Stimulated activated effector memory CD8-positive, alpha-beta T cell treated with anti-CD3 and anti-CD28 coated beads, Interleukin-12 subunit alpha, Interleukin-12 subunit beta, amount 100 ng/mL, for 72 hours (primary cell): ENCODE results near the gene ACSF2.

Source experiments
- ATAC-seq: fragments of 150-1000 bp; cut with Tn5 transposase; 2 replicates; pipeline ENCODE4 v1.10.0; 2021
- DNase-seq, 2 donors: peaks; one replicate each; pipeline ENCODE4 v3.0.0; 2021 to 2022; ENCODE audit warnings: low spot score in 2 of 2
- H3K27ac Mint-ChIP-seq: one replicate; pipeline ENCODE4 v1.8.0; 2022; ENCODE audit warnings: mild to moderate bottlenecking, mixed read lengths
- H3K36me3 Mint-ChIP-seq: one replicate; pipeline ENCODE4 v1.8.0; 2022; ENCODE audit warnings: mild to moderate bottlenecking, mixed read lengths
- H3K4me1 Mint-ChIP-seq: one replicate; pipeline ENCODE4 v1.8.0; 2022; ENCODE audit warnings: mixed read lengths
- H3K4me3 Mint-ChIP-seq: one replicate; pipeline ENCODE4 v1.8.0; 2022; ENCODE audit warnings: mild to moderate bottlenecking, mixed read lengths
- H3K9me3 Mint-ChIP-seq: one replicate; pipeline ENCODE4 v1.8.0; 2022; ENCODE audit warnings: mixed read lengths

ACSF2 gene

GRCh38 chr17:50461550-50462132 is 35.6 kb downstream of the ACSF2 start:
- Mint-ChIP-seq H3K4me3 (no peak overlapping the region), H3K4me1 (peaks cover 15% of the 10 kb centered on the region)
- ATAC-seq, result no peak

GRCh38 chr17:50462446-50462845 is 36.4 kb downstream of the ACSF2 start:
- no peaks in the 10 kb centered on the region for H3K36me3 Mint-ChIP-seq
- no peak overlapping the region for H3K27ac Mint-ChIP-seq
- DNase-seq (no peak), ATAC-seq (no peak)
- no peak overlapping the region for H3K4me3 Mint-ChIP-seq
- H3K9me3 Mint-ChIP-seq, result no peaks in the 10 kb centered on the region
- H3K4me1 Mint-ChIP-seq, result peaks cover 23% of the 10 kb centered on the region

More at GRCh38 chr17:50461550-50462132, 35.6 kb downstream of the ACSF2 start:
- Mint-ChIP-seq H3K36me3 (no peaks in the 10 kb centered on the region), H3K27ac (no peak overlapping the region), H3K9me3 (no peaks in the 10 kb centered on the region)
- DNase-seq, result no peak

- Mint-ChIP-seq H3K36me3 (no peaks in the 10 kb centered on the region), H3K9me3 (no peaks in the 10 kb centered on the region), H3K27ac (no peak overlapping the region), H3K4me3 (no peak overlapping the region), H3K4me1 (peaks cover 34% of the 10 kb centered on the region)
- DNase-seq (no peak), ATAC-seq (no peak)
These were observed 38.1 kb downstream of the ACSF2 start for GRCh38 chr17:50464121-50464520.

- DNase-seq (no peak), ATAC-seq (no peak)
- Mint-ChIP-seq H3K4me3 (no peak overlapping the region), H3K9me3 (no peaks in the 10 kb centered on the region), H3K4me1 (peaks cover 34% of the 10 kb centered on the region), H3K27ac (no peak overlapping the region), H3K36me3 (no peaks in the 10 kb centered on the region)
These were observed 38.7 kb downstream of the ACSF2 start for GRCh38 chr17:50464736-50465135.

GRCh38 chr17:50465171-50465570 is 39.2 kb downstream of the ACSF2 start:
- DNase-seq (no peak), ATAC-seq (no peak)
- Mint-ChIP-seq H3K4me1 (peaks cover 34% of the 10 kb centered on the region), H3K27ac (no peak overlapping the region), H3K4me3 (no peak overlapping the region), H3K36me3 (no peaks in the 10 kb centered on the region), H3K9me3 (no peaks in the 10 kb centered on the region)

GRCh38 chr17:50465635-50466034 is 39.6 kb downstream of the ACSF2 start:
- DNase-seq, result no peak
- Mint-ChIP-seq H3K9me3 (no peaks in the 10 kb centered on the region), H3K36me3 (no peaks in the 10 kb centered on the region), H3K27ac (no peak overlapping the region), H3K4me1 (peaks cover 34% of the 10 kb centered on the region), H3K4me3 (no peak overlapping the region)
- ATAC-seq, result no peak

GRCh38 chr17:50466371-50467113 is 40.5 kb downstream of the ACSF2 start:
- DNase-seq (no peak), ATAC-seq (no peak)
- no peak overlapping the region for H3K4me3 Mint-ChIP-seq
- H3K4me1 Mint-ChIP-seq, result peaks cover 34% of the 10 kb centered on the region
- H3K9me3 Mint-ChIP-seq, result no peaks in the 10 kb centered on the region
- no peaks in the 10 kb centered on the region for H3K36me3 Mint-ChIP-seq
- no peak overlapping the region for H3K27ac Mint-ChIP-seq

- H3K4me3 Mint-ChIP-seq, result no peak overlapping the region
- no peak overlapping the region for H3K27ac Mint-ChIP-seq
- ATAC-seq, result no peak
- H3K4me1 Mint-ChIP-seq, result peaks cover 34% of the 10 kb centered on the region
- no peaks in the 10 kb centered on the region for H3K9me3 Mint-ChIP-seq
- no peak for DNase-seq
- H3K36me3 Mint-ChIP-seq, result no peaks in the 10 kb centered on the region
These were observed 41.3 kb downstream of the ACSF2 start for GRCh38 chr17:50467114-50467854.

GRCh38 chr17:50467855-50468303 is 41.9 kb downstream of the ACSF2 start:
- DNase-seq, result no peak
- Mint-ChIP-seq H3K36me3 (no peaks in the 10 kb centered on the region), H3K27ac (no peak overlapping the region), H3K9me3 (no peaks in the 10 kb centered on the region), H3K4me1 (peaks cover 34% of the 10 kb centered on the region), H3K4me3 (peak overlapping the region; percentile 47)
- ATAC-seq, result no peak

GRCh38 chr17:50468304-50469207 is 42.5 kb downstream of the ACSF2 start, which contains the start of gene CHAD:
Gene CHAD (minus strand): TSS chr17:50468880. CDS start chr17:50468813, 67 bp downstream.
- Mint-ChIP-seq H3K9me3 (no peaks in the 10 kb centered on the region), H3K4me3 (peak within 1 kb of the TSS; percentile 47), H3K27ac (no peak within 1 kb of the TSS), H3K4me1 (peaks cover 34% of the 10 kb centered on the region), H3K36me3 (no peaks in the 10 kb centered on the region)
- ATAC-seq (peak; percentile 55), DNase-seq (no peak)

GRCh38 chr17:50469208-50469605 is 43.2 kb downstream of the ACSF2 start:
- peaks cover 34% of the 10 kb centered on the region for H3K4me1 Mint-ChIP-seq
- H3K36me3 Mint-ChIP-seq, result no peaks in the 10 kb centered on the region
- no peaks in the 10 kb centered on the region for H3K9me3 Mint-ChIP-seq
- DNase-seq (no peak), ATAC-seq (no peak)
- H3K27ac Mint-ChIP-seq, result no peak overlapping the region
- H3K4me3 Mint-ChIP-seq, result peak overlapping the region; percentile 29

- H3K4me3 Mint-ChIP-seq, result peak overlapping the region; percentile 29
- no peak for DNase-seq
- H3K9me3 Mint-ChIP-seq, result no peaks in the 10 kb centered on the region
- ATAC-seq, result no peak
- no peak overlapping the region for H3K27ac Mint-ChIP-seq
- H3K36me3 Mint-ChIP-seq, result no peaks in the 10 kb centered on the region
- H3K4me1 Mint-ChIP-seq, result peaks cover 31% of the 10 kb centered on the region
These were observed 43.8 kb downstream of the ACSF2 start for GRCh38 chr17:50469671-50470305.

GRCh38 chr17:50470426-50470825 is 44.4 kb downstream of the ACSF2 start:
- DNase-seq, result no peak
- H3K9me3 Mint-ChIP-seq, result no peaks in the 10 kb centered on the region
- H3K4me3 Mint-ChIP-seq, result no peak overlapping the region
- H3K4me1 Mint-ChIP-seq, result peaks cover 25% of the 10 kb centered on the region
- no peak overlapping the region for H3K27ac Mint-ChIP-seq
- H3K36me3 Mint-ChIP-seq, result no peaks in the 10 kb centered on the region
- ATAC-seq, result no peak

- H3K9me3 Mint-ChIP-seq, result no peaks in the 10 kb centered on the region
- peaks cover 23% of the 10 kb centered on the region for H3K4me1 Mint-ChIP-seq
- H3K27ac Mint-ChIP-seq, result no peak overlapping the region
- DNase-seq, result no peak
- no peak overlapping the region for H3K4me3 Mint-ChIP-seq
- no peaks in the 10 kb centered on the region for H3K36me3 Mint-ChIP-seq
- no peak for ATAC-seq
These were observed 45.2 kb downstream of the ACSF2 start for GRCh38 chr17:50471009-50471905.
